Right renal pelvis (tissue), 4 donors: ENCODE results near the gene AUH. TPM values are rescaled to one million over a fixed set of nuclear protein-coding genes. Genes with fewer than 3 reads are reported as not detected.
"Not testable (repeated sequence)": the region's sequence is repeated elsewhere in the genome, so short reads cannot be mapped to it uniquely, and the experiment has no call there.

Experiments used
- DNase-seq, 4 donors: peaks; one replicate each; pipeline ENCODE4 v3.0.0-alpha.2; 2013; ENCODE audit warnings: low read depth in 4 of 4, low spot score in 3 of 4, missing footprints in 1 of 4
- polyA plus RNA-seq, 4 donors: library from polyadenylated mRNA; unstranded; fragments of 120-200 nt; gene quantifications; one replicate each; pipeline ENCODE4 v1.2.1, GENCODE V29; 2013; ENCODE audit not compliant: insufficient read length in 4 of 4

Gene AUH, protein sequence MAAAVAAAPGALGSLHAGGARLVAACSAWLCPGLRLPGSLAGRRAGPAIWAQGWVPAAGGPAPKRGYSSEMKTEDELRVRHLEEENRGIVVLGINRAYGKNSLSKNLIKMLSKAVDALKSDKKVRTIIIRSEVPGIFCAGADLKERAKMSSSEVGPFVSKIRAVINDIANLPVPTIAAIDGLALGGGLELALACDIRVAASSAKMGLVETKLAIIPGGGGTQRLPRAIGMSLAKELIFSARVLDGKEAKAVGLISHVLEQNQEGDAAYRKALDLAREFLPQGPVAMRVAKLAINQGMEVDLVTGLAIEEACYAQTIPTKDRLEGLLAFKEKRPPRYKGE
- 10 to 100 TPM; 44.1 to 53.7 (median 50.1) TPM for polyA plus RNA-seq

DNA sequence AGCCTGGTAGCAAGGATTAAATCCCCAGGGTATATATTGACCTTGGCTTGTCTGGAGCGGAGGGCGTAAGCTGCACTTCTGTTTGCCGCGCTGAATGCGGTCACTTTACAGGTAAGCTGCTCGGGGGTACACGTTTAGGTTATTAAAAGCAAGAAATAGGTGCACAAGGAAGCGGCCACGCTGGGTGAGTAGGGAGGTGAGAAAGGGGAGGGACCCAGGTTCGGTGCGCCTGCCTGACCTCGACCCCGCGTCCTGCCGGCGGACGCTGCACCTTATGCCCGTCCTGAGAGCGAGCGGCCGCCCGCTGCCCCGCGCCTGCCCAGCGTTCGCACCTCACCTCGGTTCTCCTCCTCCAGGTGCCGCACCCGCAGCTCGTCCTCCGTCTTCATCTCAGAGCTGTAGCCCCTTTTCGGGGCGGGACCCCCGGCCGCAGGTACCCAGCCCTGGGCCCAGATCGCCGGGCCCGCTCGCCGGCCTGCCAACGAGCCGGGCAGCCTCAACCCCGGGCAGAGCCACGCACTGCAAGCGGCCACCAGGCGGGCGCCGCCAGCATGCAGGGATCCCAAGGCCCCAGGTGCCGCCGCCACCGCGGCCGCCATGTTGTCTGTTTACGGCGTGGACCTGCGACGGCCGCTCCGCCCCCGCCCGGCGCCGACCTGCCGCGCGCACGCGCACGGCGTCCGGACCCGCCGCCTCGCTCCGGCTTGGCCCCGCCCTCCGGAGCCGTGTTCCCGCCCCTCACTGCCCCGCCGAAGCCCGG lies at the start of gene AUH:
Gene AUH, minus strand, starts transcription at position 628 of the 760 bp plus-strand sequence. Its CDS starts 29 bp downstream, at position 599.
- DNase-seq, result peak; percentile 75 to 78 (median 76)

DNA sequence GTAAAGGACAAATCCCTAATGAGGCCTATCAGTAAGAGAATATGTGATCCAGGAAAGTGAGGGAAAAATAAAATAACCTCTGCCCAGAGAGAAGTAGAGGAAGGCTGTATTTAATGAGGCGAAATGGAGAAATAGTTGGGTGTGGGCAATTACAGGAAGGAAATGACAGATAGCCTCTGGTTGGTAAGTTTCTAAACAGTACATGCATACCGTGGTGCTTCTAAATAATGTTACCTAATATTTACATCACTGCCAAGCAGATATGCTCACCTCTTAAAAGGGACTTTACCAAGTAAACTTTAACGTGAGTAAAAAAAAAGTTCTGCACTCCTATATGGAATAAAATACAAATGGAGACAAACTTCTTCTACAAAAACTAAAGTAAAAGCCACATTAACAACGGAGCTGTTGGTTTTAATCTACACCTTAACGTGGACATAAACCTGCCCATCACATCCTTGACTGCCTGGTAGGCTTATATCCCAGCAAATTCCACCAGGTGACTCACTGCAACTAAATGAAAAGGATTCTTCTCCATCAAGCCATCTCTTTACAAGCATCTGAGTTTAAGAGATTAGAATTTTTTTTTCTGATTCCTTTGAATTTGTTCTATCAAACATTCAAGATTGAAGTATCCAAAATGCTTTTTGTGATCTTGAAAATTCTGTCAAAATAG lies 49.5 kb upstream of the AUH start:
- no peak for DNase-seq

DNA sequence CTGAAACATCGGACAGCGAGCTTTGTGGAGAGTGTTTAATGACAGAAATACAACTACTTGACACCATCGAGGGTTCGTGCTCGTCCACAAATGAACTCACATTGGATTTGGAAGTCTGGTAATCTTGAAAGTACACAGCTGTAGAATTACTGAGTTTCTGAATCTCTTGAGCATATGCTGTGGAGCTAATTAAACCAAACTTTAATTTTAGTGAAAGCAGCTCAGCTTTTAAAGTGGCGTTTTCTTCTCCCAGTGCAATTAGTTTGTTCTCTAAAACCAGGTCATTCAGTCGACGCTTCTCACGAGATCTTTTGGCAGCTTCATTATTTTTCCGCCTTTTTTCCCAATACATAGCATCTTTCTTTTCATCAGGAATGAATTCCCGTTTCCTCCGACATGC lies 48.4 kb upstream of the AUH start:
- DNase-seq, result no peak

DNA sequence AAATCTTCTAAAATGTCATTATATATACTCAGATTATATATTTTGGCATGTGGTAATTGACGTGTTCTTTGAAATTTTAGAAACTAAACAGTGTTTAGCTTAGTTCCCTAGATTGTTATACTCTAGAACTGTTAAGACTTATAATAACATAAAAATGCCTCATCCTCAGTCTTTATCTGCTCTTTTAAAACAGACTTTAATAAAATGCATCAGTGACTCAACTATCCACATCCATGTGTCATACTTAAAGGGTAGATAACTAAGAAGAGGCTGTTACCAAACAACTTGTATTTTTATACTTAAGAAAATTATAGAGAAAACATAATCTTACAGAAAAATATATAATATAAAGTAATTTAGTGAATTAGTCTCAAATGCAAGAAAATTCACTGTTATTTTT lies 46.8 kb upstream of the AUH start:
- no peak for DNase-seq

DNA sequence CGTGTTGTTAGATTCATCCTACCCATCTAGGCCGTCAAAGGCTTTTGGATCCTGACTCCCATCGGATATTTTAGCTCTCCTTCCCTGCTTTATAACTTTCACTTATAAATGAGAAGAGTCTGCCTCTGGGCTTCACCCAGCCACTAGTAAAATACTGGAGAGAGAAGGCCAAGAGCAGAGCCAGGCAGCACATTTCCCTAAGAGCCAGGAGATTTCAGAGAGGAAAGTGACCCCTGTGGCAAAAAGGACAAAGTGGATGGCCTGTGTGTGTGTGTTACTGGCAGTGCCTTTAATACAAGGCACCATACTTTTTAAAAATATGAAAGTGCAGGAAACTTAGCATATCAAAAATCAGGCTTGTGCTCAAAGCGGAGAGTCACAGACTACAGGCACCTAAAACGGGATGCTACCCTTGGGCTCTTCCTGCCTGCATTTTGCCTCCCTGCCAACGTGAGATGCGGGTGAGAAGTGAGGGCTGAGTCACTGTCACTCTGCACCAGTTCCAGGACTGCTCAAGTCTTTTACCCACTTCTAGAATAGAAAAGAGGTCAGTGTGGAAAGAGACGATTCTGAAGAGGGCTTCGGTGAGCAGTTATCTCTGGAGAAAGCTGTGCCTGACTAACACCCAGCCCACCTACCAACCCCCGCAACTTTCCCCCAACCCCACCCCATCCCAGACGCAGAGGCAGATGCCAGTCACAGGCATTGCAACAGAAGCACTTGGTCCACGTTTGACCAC lies 46.0 kb upstream of the AUH start:
- no peak for DNase-seq

DNA sequence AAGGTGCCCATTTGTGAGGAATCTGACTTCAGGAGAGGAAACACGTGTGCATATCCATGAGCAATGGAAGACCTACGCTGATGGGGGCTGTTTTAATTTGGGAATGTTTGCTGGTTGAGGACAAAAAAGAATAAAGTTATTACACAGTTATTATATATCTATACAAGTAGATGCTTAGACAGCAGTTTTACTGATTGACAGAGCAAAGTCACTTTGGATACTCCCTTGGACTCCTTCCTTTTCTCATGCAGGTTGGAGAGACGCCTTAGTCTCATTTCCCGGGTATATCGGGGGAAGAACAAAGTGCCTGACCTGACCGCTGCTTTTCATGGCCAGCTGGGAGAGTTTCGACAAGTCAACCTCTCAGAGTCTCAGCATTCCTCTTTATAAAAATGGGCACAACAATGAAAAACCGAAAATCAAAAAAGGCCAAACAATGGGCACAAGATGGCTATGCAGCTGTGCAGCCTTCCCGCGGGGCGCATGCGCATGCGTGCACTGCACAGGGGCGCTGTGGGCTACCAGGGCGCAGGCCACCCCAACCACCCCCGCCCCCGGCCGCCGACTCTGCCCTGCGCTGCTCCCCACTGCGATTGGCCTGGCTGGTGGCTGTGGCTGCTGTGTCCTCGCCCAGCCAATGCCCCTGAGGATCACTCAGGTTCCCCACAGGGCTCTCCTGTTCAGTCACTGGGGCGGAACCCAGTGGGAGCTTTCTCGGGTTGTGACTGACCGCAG lies 43.8 kb upstream of the AUH start:
- no peak for DNase-seq

DNA sequence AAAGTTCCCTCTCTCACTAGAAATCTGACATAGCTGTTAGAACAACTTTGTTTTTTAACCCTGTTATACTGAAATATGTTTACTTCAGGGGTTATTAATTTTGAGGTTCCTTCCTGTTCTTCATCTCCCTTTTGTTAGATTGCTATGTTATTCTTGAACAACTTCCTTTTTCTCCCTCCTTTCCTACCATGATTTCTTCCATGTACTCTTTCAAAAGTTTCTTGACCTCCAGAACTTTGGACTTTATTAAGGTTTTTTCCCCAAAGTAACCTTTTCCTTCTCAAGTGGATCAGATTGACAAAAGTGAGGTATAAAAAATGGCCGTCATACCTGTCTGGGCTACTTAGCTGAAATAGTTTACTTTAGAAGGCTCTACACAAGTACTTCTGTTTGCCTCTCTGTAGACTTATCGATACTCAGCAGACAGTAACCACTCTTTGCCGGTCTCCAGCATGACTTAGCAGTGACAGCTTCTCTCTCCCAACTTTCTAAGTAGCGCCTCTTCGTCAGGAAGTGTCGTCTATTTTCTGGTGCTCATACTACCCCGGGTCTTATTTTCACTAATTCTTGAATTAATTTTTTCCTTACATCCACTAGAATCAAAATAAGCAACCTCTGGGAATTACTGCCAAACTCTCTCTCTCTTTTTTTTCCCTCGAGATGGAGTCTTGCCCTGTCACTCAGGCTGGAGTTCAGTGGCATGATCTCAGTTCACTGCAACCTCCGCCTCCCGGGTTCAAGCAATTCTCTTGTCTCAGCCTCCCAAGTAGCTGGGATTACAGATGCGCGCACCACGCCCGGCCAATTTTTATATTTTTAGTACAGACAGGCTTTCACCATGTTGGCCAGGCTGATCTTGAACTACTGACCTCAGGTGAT lies 42.2 kb upstream of the AUH start:
- no peak for DNase-seq

DNA sequence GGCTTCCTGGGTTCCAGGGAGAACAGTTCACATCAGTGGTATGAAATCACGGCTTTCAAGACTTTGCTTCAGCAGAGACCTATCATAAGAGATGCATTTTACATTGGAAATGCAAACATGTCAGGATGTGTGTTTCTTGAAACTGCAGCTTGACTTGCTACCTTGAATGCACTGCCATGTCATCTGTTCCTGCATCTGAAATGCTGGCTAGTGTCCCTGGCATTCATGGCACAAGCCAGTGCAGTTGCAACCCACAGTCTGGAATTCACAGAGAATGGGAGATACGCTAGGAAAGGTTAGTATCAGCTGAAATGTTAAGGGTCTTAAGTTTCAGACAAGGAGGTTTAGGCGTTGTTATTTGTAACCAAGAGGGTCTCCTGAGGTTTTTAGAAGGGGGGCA lies 37.2 kb upstream of the AUH start:
- DNase-seq, result no peak

DNA sequence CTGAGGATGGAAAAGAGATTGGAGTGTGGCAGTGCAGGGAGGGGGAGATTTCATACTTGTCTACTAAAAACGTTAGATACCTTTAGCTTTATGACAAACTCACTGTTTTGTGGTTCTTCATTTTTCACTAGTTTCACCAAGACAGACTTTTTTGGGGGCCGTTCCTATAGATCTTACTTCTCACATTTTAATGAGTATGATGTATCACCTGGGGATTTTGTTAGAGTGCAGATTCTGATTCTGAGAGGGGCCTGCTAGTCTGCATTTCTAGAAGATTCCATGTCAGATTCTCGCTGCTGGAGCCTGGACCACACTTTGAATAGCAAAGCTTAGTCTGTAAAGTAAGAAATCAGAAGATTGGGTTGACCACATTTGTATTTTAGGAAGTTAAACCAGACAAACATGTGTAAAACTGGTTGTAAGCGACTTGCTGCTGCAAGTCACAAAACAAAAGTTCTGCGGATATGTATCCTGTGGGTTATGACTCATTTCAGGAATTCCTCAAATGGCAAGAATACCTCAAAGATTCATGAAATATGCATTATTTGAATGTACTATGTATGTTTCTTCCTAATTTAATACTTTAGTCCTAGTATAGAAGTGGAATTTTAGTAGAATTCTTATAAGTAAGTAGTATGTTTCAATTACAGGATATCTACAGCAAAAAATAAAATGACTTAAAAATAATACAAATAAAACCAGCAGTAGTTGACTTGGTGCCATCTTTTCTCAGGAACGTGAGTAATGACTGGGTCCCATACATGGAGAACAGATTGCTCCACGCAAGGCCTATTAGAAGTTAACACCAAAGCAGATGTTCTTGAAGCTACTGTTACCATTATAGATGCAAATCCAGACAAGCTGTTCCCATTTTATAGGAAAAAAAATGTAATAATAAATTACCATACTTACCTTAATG lies 34.1 kb upstream of the AUH start:
- no peak for DNase-seq

DNA sequence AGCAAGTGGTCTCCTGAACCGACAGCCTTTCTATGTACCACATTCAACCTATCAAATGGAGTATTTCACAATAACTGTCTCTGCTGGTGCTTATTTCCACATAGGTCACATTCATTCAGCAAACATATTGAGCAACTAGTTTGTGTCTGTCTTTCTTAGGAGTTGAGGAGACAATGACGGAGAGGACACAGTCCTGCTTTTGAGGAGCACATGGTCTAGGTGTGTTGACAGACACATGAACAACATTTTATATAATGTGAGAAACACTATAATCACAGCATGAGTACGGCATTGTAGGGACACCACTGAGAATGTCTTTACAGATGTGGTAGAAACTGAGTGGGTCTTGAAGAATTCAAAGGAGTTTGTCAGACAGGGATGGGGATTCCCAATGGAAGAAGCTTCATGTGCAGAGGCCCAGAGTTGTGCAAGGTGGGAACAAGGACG lies 33.4 kb upstream of the AUH start:
- DNase-seq, result no peak

DNA sequence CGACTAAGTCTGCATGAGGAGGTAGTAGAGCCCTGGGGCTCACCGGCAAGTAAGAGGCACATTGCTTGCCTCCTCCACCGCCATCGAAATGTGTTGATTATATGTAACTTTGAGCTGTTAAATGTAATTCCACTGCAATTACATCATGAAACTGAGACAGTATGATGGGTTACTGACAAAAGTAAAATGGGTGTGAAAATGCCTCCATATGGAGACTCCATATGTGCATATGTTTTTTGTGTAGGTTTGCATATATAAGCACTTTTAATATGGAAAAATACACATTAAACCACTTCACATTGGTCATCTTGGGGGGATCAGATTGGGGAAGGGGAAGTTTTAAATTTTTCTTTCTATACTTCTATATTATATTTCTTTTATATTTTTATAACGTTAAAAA lies 32.1 kb upstream of the AUH start:
- DNase-seq, result no peak

DNA sequence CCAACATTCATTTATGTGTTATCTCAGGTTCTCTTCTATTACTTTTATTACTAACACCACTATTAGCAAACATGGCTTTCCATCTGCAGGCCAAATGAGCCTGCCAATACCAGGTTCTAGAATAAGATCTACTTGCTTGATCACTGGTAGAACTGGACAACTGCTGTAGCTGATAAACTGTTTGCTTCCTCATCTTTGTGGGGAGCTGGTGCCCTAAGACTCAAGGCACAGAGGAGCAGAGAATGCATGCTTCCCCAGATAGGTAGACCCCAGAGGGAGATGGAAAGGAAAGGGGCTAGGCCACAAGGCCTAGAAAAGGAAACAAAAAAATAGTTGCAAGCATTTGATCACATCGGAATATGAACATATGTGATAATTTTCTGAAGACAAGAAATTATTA lies 30.7 kb upstream of the AUH start:
- no peak for DNase-seq

DNA sequence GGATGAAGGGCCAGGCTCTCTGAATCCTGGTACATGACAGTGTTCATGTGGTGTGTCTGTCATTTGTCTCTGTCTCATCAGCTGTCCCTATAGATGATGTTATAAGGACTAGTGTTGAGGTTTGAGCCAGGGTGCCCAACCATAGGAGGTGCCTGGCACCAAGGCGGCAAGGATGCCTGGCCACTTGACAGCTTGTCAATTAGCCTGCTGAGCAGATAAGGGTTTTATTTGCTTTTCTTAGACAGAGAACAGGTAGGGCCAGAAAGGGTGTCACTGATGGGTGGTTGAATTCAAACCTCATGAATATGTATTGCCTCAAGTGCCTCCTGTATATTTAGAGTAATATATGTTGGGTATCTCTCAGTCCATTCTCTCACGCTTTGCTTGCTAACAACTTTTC lies 30.1 kb upstream of the AUH start:
- no peak for DNase-seq

DNA sequence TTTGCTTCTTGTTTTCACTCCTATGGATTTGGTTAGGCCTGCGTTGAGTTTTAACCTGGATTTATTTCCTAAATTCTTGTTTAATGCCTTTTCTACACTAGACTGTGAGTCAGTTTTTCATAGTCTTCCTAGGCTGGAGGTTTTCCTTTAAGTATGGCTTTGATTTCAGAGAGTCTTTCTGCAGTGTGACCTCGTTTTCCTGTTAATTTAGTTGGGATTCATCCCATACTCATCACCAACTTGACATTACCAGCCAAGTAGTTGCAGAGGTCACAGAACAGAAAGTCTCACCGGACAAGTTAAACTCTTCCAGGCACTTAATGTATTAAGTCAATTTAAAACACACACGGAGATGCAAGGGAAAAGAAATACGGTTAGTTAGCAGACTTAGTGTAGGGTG lies 29.7 kb upstream of the AUH start:
- DNase-seq, result no peak

DNA sequence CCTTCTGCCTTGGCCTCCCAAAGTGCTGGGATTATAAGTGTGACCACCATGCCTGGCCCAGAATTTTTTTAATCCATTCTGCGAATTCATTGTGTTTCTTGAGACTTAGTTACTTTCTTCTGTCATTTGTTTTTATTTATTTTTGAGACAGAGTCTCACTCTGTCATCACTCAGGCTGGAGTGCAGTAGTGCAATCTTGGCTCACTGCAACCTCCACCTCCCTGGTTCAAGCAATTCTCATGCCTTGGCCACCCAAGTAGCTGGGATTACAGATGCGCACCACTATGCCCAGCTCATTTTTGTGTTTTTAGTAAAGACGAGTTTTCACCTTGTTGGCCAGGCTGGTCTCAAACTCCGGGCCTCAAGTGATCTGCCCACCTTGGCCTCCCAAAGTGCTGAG lies 28.0 kb upstream of the AUH start:
- not testable (repeated sequence) for DNase-seq

DNA sequence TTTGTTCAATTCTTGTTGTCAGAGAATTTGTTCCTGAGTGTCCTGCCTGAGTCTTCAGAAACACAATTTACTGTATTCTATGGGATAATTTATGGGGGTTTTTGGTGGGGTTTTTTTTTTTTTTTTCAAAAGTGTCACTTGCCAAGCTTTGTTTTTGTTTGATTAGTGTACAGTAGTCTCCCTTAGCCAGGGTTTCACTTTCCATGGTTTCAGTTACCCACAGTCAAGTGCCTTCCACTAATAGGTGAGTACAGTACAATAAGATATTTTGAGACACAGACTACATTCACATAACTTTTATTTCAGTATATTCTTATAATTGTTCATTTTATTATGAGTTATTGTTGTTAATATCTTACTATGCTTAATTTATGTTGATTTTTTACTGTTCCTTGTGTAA lies 25.0 kb upstream of the AUH start:
- no peak for DNase-seq

DNA sequence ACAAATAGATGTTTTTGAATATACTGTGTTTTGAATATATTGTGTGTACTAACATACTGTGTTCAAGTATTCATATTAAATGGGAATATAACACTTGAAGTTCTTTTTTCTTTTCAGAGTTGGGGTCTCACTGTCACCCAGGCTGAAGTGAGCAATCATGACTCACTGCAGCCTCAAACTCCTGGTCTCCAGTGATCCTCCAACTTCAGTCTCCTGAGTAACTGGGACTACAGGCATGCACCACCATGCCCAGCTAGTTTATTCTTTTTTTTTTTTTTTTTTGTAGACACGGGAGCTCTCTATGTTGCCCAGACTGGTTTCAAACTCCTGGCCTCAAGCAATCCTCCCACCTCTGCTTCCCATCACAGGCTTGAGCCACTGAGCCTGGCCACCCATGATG lies 23.2 kb upstream of the AUH start:
- no peak for DNase-seq

DNA sequence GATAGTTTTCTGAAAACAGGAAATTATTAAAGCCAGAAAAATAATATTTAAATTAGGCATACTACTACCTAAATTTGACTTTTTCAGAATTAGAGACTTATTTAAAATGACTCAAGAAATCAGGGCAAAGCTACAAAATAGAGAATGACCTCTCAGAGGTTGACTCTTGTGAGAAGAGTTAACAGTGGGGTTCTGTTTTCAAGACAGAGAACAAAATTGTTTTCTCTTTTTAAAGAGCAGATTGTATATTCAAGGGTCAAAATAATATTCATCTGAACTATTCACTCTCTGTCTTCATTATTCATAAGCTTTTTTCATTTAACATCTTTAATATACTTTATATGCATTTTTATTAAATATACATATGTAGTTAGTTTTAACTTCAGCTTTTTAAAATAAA lies 21.9 kb upstream of the AUH start:
- DNase-seq, result no peak
